ENCODE results near the gene CTBP2.

The CTBP2 gene

DNA sequence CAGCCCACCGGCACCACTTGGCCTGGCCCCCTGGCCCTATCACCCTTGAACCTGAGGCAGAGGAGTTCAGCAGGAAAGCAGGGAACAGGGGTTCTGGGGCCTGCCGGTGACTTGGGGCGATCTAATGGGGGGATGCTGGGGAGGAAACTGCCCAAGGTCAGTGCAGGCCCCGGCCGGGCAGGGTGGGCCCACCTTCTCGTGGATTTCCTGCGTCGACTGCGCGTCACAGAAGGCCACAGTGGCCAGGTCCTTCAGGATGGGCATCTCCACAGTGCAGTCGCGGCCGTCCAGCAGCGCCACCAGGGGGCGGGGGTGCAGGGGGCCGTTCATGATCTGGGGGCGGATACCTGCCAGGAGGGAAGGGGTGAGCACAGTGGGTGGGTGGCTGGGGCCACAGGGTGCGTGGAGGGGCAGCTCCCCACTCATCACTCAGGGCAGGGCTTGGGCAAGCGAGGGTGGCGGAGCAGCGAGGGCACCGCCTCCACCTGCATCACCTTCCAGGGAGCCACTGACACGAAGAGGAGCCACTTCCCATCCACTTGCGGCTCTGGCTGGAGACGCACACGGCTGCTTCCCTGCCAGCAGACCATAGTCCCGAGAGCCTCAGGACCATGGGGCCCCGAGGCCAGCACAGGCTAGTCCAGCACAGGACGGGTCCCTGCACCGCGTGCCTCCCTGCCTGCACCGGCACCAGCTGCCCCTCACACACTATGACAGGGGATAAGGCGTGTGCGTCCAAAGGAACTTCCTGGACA lies 157.0 kb downstream of the CTBP2 start:
- no peak for DNase-seq

DNA sequence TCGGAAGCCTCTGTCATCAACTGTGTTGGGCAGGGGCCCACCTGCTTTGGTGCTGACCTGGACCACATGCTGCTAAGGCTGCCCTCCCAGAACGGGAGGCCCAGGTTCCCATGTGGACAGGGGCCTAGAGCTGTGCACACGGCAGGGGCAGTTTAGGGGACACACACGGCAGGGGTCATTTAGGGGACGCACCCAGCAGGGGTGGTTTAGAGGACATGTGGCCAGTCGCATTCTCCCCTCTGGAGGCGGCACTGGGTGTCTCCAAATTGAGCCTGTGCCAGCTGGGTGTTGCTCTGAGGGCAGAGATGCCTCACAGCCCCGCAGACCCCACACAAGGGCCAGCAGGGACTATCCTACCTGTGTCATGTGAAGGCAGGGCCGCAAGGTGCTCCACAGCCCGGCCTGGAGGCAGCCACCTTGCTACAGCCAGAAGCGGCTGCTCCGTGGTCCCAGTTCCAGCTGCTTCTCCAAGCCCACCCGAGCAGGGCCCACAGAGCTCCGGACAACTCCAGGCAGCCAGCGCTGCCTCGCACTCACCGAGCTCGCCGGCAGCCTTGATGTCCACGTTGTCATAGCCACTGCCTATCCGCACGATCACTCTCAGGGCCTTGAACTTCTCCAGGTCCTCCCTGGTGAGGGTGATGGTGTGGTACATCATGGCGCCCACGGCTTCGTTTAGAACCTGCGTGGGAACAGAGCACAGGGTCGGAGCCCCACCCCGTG lies 157.8 kb downstream of the CTBP2 start:
- no peak for DNase-seq

DNA sequence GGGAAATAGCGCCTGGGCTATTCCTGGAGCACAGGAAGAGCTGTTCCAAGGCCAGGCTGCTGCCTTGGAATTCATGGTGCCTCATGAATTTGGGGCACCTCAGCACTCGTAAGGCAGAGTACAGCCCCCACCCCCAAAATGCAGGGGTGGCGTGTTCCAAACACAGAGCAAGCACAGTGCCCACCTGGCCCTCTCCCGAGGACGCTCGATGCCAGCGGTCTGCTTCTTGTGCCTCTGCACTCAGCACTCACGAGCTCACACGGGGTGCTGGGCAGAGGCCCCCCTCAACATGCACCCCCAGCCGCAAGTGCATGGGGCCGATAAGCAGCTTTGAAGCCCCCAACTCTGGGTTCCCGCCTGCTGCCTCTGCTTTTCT lies 158.3 kb downstream of the CTBP2 start:
- no peak for DNase-seq

DNA sequence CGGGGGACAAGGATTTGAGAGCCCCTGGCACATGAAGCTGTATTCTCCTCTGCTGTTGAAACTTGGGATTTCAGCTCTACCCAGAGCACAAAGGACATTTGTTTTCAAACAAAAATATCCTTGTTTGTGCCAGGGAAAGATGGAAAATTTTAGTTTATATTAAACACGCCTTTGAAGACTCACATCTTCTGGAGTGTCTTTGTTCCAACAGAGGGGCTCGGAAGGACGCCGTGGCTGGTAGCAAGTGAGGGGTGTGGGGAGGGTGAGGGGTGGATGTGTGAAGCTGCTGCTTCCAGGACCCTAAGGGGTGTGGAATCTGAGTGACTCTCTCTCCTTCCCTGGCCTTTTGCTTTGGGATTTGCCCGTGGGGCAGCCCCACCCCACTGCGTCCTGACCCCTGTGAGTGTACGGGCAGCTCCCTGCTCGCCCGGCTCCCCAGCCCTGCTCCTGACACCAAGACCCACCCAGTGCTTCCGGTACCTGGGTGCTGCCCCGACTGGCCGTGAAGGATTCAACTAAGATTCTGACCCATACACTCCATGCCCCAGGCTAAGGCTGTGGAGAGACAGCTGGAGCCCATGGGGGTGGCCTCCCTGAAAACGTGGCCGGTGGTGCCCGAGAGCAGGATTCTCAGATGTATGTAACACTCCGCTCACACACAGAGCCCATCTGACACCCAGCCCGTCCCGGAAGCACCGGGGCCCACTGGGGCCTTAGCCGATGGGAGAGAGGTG lies 158.9 kb downstream of the CTBP2 start:
- no peak for DNase-seq

DNA sequence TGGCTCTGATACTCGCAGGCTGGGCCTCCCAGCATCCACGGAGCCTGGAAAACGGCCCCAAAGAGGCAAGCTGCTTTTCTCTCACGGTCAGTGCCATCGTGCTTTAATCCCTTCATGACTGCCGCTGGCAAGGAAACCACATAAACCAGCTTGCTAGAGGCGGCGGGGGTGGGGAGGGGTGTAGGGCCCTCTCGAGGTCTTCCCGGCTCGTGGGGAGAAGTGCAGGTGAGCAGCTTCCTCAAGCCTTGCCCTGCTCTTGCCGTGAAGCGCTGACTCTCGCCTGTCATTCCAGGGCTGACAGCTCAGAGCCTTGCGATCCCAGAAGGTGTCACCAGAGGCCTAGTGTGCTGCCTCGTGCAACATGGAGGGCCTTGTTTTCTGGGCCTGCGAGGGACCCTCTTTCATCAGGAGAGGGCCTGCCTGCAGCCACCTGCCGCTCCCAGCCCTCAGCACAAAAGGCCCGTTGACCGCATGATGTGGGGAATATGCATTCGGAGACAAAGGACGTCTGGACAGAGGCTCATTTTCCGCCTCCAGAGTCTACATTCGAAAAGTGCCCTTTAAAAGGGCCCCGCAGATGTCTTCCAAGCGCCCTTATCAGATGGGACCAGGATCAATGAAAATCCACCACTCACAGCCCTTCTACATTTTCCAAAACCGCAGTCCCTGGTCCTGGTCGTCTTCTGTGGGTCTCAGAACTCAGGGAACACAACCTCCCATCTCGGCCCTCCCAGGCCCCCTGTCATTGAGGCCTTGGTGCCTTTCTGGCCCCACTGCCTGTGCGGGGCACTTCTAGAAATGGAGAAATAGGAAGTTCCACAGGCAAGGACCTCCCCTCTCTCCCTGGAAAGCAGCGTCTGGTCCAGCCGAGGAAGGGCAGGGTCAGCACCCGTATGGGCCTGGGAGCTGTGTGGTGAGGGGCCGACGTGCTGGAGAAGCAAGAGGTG lies 159.7 kb downstream of the CTBP2 start:
- no peak for DNase-seq

DNA sequence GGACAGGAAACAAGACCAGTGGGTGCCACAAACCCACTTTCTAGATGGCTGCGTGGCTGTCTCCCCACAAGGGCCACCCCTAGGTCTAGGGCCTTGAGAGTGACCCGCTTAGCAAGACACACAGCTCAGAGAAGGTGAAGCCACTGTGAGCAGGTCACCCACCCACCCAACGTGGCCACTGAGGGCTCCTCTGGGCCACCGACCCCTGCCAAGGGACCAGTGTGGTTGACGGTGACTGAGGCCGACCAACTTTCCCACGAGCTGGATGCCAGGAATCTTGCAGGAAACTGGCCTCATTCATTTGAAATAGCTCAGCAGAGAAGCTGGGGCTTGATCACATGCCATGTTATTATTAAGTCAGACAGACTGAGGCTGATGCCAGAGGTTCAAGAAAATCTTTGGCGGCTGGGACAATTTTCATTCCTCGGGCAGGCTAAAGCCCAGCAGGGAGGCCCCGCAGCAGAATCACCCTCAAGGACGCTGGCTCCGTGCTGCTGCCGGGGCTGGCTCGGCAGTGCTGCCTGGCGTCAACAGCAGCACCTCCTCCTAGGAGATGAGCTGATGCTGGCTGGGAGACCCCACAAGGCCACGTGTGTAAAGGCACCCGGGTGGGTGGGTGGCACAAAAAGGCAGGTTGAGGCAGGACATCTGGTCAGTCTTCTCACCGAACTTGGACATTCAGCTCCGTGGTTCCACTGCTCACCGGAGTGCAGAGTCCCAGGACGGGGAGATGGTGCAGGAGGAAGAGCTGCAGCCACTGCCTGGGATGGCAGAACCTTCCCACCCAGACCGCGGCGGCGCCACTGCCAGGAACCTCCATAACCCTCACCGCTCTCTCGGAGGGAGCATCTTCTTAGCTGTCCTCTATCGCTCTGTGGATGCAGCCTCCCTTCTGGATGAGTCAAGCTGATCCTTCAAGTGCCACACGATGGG lies 160.7 kb downstream of the CTBP2 start:
- no peak for DNase-seq

DNA sequence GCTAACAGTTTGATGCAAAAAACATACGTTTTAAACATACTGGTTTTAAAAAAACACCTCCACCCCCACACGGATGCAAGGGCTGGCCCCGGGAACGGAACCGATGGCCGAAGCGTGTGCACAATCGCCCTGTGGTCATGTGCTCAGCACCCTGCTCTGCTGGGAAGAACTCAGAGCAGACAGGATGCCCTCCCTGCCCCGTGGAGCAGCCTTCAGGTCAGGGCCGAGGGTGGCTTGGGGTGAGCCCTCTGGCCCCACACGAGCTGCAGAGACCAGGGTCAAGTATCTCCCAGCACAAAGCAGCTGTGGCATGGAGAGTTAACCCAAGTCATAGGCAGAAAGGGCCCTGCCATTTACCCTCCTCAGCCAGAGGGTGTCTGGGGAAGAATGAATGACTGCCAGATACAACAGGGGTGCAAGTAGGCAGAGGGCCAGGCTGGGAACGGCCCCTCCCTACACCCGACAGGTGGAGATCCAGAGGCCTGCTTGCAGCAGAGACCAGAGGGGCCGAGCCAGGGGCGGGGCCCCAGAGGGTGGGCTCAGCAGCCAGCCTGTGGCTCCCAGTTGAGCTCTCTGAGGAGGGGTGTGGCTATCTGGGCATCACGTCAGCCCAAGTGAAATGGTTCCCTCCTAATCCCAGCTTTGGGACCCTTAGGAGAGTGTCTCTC lies 161.6 kb downstream of the CTBP2 start:
- DNase-seq = no peak

DNA sequence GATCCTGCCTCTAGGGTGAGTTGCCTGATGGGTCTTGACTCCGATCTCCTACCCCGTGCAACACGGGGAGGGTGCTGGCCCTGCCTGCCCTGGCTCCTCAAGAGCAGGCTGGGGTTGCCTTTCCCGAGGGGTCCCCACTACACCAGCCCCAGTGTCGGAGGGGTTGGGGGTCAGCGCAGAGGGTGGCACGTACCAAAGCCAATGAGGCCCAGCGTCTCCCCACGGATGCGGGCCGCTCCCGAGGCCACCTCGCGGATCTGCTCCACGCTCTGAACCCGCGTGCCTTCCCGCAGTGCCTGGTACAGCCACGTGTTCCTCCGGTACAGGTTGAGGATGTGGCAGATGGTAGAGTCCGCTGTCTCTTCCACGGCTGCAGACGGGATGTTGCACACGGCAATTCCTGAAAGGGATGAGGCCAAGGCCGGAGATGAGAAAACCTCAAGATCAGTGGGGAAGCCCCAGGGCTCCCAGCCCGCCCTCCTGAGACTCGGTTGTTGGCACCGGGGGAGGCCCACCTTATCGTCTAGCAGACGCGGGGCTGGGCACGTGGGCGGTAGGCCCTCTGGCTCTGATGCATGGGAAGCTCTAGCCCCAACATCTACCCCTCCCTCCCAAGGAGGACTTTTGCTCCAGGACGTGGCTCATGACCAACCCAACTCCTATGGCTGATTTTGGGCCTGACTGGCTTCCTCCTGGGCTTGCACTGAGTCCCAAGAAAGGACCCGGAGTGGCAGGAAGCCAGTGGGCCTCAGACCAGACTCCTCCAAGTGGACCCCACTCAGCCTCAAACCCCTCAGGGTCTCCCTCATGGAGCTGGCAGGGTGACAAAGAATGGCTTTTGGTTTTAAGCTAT lies 162.4 kb downstream of the CTBP2 start:
- DNase-seq = no peak

DNA sequence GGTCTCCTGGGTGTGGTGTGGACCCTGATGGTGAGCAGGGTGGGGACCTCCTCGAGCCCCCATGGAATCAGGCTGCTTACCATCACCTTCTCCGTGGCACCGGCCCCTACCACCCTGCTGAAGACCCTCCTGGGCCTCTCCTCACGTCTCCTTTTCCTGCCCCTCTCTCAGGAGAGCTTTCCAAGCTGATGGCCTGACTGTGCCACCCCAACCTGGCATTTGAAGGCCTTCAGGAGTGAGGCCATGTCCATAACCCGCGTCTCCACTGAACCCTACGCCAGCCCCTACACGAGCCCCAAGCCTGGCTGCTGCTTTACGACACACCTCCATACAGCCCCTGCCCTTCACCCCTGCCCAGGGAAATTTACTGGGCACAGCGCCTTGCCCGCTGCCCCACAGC lies 163.1 kb downstream of the CTBP2 start:
- peak; percentile 20 for DNase-seq

DNA sequence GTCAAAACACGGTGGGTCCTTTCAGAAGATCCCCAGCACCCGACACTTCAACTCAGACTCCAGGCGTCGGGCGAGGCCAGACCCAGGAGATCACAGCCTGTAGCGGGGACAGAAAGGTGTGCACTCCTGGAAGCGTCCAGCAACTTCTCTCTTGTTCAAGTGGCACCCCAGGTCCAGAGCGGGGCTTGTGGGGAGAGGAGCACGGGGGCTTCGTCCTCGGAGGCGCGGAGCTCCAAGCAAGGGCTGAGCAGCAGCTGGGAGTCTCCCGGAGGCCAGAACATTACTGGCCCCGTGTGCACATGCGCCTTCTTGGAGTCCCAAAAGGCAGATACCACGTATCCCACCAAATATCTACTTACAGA lies 163.5 kb downstream of the CTBP2 start:
- DNase-seq = peak; percentile 19

DNA sequence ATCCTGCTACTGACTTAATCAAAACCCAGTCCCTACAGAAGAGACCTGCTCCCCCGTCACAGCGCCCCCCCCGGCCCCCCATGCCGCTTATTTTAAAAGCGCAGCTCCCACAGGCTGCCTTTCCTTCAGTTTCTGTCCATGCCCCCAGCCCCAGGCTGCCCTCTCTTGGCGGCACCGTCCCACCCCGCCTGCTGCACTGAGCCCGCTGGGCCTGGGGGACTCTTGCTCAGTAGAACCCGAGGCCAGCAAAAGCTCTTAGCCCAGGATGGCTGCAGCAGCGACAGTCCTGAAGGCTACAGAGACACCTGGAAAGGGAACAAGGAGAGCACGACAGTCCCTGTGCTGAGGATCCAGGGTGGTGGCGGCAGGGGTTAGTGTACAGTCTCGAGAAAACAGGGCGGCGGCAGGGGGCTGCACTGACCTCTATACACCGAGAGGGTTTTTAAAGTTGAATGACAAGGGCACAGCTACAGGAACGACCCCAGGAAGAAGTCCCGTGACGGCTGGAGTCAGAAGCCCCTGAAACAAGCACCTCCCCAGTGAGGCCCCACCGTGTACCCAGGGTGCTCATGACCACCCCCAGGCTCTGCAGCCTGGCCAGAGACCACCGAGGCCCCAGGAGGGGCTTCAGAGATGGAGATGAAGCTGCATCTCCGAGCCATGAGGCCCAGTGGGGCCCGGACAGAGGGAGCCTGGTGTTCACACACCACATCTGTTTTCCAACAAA lies 164.1 kb downstream of the CTBP2 start:
- DNase-seq = peak; percentile 10

DNA sequence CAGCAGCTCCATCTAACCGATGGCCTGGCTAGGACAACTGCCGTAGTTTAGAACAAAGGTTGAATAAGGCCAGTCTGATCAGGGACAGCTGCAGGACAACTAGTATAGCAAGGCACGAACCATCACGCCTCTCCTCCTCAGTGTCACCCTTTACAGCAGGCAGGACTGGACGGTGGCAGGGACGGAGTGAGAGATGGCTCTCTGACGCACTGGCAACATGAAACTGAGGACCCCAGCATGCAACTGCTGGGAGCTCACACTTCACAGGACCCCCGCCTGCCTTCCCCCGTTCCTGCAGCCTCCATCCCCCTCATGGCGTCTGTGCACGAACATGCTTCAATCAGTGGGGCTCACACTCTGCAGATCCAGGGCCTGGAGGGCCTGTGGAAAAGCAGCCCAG lies 164.8 kb downstream of the CTBP2 start:
- peak; percentile 5 for DNase-seq

DNA sequence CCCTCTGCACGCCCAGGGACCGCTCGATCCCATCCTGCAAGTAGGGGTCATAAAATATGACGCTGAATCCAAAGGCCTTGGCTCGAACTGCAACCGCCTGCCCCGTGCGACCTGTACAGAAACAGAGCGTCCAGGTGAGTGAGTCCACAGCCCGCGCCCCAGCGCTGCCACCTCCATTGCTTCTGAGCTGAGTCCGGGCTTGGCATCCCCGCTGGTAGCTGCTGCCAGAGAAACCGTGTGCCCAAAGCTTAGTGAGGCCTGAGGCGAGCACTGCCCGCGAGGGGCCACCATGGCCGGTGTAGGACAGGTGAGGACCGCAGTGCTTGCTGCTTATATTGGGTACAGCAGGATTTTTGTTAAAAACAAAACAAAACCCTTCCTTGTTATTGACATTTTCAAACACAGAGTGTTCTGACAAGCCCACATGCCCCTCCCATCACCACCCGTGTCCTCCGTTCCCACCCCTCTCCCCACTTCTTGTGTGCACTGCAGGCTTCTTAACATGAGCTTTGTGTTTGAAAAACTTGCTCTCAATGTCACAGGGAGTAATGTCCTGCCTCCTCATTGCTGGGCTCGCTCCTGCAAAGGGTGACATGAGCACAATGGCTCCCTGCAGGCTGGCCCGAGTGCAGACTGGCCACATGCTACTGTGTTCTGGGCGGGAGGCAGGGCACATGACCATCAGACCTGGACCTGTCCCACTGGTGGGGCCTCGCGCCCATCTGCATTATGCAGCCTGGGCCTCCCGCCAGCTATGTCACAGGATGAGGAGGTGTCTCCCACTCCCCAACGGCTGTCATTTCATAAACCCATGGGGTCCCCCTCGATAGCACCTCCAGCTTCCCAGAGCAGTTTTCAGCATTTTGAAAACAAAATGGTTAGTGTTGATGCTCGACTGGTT lies 165.5 kb downstream of the CTBP2 start:
- peak; percentile 18 for DNase-seq

DNA sequence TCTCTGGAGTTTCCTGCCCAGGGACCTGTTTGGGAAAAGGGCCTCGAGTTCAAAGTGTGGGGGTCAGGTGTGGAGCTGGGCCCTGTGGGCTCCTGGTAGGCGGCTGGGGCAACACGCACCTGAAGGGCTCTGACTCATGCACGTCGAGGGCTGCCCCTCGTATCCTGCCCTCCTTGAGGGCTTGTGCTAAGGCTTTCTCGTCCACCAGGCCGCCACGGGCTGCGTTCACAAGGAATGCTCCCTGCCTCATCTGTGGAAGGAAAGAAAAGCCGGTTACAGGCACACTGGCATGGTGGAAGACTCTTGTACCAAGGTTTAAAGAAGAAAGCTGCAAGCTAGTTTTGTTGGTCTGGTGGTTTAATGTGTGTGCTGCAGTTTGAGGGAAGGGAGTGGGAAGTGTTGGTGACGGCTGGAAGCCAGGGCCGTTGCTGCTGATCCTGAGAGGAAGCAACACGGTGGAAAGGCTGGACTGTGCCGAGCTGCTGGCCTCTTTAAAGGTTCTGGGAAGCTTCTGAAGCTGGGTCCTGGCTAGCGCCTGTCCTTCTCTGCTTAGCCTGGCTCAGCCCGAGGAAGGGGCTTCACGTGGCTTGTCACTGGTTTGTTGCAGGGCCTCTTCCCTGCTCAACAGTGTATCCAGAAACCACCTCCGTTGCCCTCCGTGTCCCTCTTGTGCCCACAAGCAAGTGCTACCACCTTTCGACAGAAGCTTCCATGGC lies 166.5 kb downstream of the CTBP2 start:
- DNase-seq = peak; percentile 16

DNA sequence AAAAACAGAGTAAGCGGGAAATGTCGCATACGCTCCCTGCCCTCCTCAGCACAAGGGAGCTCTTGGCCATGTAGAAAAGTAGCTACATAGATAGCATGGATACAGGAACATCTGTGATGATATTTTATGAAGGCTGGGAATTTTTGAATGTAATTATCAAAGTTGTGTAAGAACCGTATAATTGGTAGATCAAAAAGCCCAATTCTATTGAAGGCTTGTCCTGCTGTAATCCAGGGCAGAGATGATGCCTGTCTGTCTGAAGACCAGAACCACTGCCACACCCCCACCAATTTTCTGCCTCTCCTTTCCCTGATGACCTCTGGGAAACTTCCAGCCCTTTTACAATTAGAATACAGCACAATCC lies 167.0 kb downstream of the CTBP2 start:
- DNase-seq = no peak

DNA sequence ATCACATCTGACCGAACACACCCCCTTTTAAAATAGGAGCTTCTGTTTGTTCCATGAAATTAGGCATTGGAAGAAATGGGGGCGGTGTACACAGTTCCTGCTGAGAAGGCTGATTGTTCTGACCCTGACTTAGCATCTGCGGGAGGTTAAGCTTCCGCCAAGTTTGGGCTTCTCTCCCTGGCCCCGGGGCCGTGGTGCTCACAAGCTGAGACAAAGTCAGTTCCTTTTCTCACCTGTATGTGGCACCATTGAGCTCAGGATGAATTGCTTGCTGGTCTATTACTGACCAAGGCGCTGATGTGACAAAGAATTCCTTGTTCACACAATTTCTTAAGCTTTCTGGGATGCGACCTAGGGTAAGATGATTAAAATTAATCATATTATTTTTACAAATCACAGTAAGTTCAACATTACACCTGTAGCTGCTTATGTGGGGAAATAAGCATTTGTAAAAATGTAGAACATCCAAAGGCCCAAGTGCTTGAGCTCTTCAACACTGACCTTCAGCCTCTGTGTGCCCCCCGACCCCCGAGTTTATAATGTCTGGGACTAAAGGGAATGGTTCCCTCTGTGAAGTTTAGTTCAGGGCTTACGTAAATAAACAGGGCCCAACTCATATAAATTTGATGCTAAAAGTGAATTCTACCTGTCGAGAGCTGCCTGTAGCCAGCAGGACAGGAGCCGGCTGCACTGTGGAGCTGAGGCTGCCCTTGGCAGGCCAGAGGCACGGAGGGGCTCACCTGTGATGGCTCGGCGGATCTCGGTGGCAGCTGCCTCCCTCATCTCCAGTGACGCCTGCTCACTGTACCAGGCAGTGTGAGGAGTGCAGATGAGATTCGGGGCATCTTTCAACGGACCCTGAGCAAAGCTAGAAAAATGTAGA lies 167.7 kb downstream of the CTBP2 start:
- DNase-seq = peak; percentile 52

DNA sequence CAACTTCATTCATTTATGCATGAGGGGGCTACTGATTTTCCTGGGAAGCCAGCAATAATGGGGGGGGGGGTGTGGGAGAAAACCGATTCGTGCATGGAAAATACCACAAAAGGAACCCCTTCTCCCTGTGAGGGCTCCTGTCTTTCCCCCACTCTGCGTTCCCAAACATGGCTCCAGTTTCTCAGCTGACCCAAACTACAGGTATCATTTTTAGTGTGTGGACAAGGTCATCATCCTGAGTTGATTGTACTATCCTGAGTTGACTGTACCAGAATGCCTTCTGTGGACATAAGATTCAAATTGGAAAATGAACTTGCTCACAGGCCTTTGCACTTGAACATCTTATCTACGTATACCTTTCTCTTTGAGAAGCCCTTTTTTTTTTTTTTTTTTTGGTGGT lies 168.5 kb downstream of the CTBP2 start:
- DNase-seq = no peak
